NCI-H146 treated with DMSO at 0.1 percent for 48 hours (cell line): ENCODE measurements around the gene RO60.
A peak's percentile ranks its signal among the peaks of the same experiment; 100 is the strongest.
"Not testable (repeated sequence)": the region's sequence is repeated elsewhere in the genome, so short reads cannot be mapped to it uniquely, and the experiment has no call there.

Experiments used
- DNase-seq: peaks from one replicate; lab custom pipeline; 2025; ENCODE audit not compliant: unreplicated experiment; lab: John Stamatoyannopoulos, UW

Gene RO60

DNA sequence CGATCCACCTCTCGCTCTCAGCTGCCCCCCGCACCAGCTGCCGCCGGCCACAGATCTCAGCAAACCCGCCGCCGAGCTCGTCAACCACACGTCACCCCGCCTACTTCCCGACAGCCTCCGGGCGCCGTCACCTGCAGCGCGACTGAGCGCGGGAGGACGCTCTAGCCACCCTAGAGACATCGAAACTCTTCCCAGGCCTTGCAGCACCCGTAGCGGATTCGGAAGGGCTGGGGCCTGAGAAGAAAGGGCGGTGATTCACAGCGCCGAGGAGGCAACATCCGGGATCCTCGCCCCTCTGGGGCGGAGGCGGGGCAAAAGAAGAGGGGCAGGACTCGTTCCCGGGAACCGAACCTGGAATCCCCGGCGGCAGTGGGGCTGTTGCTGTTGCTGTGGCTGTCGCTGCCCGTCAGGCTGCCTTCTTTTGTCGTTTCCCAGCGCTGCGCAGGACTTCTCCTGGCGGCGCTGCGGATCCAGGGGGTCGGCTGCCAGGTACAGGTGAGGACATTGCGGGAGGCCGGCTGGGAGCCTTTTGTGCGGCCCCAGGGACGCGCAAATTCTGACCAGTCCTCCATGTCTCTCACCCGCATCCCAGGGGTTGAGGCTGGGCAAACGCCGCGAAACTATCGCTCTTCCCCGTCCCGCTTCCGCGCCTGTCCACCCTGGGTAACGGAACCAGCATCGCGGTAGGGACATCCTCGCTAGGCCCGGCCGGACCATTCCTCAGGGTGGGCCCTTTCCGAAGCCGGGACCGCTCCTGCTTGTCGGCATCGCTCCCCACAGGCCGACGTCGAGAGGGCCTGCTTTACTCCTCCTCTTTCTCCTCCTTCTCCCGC, at the start of gene RO60, which contains the start of gene UCHL5:
RO60 (plus strand) TSS at position 331 of the 833 bp plus-strand sequence. CDS start 9,443 bp downstream, outside the sequence.
UCHL5 (minus strand) TSS at position 79 of the 833 bp plus-strand sequence. CDS start 100 bp downstream, outside the sequence.
- DNase-seq, result peak; percentile 97

DNA sequence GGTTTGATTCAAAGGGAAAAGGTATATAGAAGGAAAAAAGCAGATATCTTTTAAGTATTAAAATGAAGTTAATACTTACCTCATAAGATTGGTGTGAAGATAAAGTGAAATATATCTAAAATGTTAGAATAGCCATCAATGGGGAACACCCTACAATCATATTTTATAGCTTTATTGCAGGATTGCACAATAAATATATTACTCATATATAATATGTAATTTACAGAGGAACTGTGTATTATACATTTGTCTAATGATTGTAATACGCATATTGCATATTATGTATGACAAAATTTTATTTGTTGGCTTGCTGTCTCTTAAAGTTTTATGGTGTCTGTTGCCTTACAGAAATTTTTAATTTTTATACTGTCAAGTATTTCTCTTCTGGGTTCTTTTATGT, 48.0 kb upstream of the RO60 start:
- DNase-seq, result no peak

DNA sequence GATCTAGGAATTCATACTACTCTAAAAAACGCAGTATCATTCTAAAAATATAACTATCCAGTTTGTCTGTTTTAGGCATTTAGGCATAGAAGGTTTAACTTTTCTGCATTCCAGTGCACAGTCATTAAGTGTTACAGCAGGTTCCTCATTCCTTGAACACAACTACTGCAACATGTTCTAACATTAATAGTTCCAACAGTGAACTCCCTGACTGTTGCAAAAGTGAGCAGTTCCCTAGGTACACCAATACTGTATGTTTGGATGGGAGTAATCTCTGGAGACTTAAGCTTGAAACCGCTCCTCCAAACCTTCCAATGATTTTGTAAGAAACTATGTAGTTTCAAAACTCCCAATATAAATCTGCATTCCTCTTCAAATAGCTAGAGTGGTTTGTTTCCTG, 46.4 kb upstream of the RO60 start:
- no peak for DNase-seq

DNA sequence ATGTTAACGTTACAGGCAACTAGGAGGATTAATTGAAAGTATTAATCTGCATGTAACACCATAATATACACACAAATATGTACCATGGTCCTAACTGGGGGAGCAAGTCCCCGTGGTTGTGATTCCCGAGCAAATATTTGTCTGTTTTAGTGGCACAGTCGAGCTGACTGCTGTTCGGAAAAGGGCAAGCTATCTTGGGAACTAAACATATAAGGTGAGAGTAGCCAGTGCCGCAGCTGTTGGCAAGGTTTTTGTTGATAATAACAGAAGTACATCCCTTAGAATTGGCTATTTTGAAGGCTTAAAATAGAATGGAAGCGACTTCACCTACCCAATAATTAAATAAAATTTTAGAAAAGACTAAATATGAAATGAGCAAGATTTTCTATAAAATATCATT, 45.7 kb upstream of the RO60 start:
- no peak for DNase-seq

DNA sequence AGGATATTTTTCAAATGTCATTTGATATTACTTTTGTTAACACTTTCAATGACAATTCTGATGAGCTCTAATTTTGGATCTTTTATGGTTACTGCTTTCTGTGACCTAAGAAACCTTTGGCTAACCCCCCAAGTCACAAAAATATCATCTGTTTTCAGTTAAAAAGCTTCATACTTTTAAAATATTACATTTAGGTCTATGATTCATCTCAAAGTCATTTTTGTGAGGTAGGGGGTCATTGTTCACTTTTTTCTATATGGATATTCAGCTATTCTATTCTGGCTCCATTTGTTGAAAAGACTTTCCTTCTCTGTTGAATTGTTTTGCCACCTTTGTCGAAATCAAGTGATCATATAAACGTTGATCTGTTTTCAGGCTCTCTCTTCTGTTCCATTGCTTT, 45.0 kb upstream of the RO60 start:
- no peak for DNase-seq

DNA sequence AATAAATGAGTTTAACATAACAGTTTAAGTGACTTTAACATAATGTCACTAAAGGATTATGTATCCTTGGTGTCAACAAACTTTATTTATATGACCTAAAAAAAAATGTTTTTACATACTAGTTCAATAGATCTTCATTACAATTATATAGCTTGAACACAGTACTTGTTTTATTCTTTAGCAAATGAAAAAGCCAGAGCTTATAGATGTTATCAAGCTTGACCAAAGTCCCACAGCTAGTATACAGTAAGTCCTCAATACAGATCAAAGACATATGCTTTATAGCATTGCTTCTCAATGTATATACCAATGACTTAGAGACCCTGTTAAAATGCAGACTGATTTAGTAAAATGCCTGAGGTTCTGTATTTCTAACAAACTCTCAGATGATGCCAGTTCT, 42.6 kb upstream of the RO60 start:
- no peak for DNase-seq

DNA sequence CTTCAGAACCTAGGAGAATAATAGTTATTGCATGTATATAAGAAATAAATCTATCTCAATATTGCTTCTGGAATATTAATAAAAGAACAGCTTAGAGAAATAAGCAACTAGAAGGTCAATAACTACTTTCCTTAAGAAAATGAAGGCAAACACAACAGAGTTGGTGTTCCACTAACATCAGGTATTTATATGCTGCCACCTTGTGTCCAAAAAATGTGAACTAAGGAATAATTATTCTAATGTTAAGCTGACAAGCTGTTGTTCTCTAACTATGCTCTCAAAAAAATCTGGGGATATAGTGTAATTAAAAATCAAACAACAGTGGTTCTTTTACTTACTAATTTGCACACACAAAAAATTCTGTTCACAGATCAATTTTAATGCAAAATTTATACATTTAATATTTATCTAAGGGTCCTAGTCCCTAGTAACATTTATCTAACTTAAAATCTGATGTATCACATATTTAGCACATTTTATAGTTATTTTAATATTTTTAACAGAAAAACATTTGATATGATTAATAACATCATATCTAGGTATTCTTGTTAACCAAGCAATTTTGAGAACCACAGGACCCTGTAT, 39.9 kb upstream of the RO60 start:
- DNase-seq, result peak; percentile 43

DNA sequence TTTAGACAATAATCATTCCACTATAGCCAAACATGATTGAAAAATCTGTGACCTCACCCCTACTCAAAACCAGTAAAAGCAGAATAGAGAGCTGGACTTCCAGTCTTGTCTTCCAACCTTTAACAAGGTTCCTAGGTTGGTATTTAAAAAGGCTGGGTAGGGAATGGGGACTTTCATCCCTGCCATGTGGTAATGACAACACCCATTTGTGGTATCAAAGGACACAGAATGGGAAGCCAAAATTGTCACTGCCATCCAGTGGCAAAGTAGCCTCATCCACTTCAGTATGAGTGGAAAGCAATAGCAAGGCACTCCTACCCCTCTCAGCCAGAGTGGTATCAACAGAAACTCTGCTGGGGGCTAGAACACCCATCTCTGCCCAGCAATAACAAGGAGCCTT, 34.2 kb upstream of the RO60 start:
- DNase-seq, result no peak

DNA sequence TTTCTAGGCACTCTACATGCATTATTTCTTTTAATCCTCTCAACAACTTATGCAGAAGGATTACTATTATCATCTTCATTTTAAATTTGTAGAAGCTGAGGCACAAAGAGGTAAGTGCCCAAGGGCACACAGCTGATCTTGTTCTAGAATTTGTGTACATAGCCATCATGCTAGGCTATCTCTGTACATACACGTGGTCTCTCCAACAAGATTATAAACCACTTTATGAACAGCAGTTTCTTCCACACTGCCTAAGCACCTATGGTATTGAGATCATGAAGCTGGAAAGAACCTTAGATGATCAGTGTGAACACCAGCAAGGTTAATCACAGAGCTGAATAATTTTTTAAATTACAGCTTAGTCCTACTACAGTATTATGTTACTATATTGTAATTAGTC, 29.1 kb upstream of the RO60 start:
- no peak for DNase-seq

DNA sequence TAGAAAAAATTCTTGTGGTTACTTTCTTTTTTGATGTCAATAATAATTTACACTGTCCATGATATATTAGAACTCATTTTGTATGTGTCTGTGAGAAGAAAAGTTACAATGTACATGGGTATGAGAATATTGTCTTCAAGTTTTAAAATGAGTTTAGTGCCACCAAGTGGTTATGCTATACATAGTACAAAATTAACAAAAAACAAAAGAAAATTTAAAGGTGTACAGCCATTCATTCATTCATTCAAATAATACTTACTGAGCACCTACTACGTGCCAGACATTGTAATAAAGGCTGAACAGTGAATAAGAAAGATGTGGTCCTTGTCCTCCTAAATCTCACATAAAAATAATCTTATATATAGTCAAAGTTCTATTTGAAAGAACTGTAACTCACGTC, 28.0 kb upstream of the RO60 start:
- no peak for DNase-seq

DNA sequence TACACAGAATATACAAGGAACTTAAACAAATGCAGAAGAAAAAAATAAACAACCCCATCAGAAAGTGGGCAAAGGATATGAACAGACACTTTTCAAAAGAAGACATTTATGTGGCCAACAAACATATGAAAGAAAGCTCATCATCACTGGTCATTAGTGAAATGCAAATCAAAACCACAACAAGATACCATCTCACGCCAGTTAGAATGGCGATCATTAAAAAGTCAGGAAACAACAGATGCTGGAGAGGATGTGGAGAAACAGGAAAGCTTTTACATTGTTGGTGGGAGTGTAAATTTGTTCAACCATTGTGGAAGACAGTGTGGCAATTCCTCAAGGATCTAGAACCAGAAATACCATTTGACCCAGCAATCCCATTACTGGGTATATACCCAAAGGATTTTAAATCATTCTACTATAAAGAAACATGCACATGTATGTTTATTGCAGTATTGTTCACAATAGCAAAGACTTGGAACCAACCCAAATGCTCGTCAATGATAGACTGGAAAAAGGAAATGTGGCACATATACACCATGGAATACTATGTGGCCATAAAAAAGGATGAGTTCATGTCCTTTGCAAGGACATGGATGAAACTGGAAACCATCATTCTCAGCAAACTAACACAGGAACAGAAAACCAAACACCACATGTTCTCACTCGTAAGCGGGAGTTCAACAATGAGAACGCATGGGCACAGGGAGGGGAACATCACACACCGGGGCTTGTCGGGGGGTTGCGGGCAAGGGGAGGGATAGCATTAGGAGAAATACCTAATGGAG, 26.6 kb upstream of the RO60 start:
- DNase-seq, result not testable (repeated sequence)

DNA sequence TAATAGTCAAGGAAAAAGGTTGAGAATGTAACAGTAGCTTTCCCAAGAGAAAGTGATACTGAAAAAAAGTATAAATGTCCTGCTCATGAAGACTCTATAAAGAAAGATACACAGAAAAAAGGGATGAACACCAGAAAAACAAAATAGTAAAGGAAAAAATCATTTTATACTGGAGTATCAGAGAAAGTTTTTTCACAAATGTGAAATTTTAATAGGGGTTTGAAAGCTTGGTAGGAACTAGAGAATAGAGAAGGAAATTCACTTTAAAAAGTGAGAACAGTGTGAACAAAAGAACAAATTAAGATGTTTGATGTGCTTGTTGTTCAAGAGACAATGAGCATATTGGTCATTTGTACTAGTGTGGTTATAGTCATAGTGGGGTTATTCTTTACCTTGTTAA, 25.8 kb upstream of the RO60 start:
- no peak for DNase-seq

DNA sequence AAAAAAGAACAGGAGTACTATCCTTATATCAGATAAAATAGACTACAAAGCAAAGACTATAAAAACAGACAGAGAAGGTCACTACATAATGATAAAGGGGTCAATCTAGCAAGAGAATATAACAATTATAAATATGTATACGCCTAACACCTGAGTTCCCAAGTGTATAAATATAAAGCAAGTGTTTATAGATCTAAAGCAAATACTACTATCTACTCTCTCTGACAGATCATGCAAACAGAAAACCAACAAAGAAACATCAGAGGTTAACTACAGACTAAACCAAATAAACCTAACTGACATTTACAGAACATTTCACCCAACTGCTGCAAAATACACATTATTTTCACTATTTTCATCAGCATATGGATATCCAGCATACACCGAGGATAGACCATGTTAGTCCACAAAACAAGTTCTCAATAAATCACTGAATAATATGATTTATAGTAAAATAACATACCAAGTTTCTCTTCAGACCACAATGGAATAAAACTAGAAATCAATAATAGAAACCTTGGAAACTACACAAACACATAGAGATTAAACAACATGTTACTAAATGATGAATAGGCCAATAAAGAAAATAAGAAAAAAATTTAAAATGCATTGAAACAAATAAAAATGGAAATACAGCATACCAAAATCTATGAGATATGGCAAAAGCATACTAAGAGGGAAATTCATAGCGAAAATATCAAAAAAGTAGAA, 22.9 kb upstream of the RO60 start:
- DNase-seq, result peak; percentile 77

DNA sequence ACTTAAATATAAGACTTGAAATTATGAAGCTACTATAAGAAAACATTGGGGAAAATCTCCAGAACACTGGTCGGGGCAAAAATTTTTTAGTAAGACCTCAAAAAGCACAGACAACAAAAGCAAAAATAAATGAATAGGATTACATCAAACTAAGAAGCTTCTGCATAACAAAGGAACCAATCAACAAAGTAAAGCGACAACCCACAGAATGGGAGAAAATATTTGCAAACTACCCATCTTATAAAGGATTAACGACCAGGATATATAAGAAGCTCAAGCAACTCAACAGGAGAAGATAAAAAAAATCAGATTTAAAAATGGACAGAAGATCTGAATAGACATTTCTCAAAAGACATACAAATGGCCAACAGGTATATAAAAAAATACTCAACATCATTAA, 19.4 kb upstream of the RO60 start:
- DNase-seq, result no peak

DNA sequence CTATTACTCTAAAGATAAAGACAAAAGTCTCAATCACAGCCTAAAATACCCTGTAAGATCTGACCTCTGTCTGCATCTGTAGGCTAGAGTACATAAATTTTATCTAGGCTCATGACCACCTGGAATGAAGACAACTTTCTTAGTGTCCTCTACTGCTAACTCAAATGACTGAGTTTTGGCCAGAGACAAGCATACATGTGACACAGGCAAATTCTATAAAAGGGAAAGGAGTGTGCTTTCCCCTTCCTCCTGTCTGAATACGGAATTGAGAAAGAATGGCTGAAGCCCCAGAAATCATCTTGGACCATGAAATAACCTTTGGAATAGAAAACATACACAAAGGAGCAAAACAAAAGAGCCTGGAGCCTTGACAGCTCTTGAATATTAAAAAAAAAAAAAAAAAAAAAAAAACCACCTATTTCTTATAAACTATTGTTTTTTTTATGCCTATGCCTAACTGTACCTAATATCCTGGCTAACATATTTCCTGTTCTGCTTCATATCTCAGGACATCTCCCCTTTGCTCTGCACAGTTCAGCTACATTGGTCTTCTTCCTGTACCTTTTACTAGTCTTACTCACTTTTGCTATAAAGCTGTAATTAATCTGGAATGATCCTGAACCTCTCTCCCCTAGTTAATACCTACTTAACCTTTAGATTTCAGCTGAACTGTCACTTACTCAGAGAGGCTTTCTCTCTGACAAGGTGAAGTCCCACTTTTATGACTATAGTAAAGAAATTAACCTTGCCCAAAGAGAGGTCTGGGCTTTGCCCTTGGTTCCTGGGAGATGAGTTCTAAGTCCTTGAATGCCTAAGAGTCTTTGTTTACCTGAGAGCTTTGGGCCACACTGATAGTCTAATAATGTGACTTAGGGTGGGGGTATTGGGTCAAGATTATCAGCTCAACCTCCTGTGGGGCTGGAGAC, 16.4 kb upstream of the RO60 start:
- DNase-seq, result no peak

DNA sequence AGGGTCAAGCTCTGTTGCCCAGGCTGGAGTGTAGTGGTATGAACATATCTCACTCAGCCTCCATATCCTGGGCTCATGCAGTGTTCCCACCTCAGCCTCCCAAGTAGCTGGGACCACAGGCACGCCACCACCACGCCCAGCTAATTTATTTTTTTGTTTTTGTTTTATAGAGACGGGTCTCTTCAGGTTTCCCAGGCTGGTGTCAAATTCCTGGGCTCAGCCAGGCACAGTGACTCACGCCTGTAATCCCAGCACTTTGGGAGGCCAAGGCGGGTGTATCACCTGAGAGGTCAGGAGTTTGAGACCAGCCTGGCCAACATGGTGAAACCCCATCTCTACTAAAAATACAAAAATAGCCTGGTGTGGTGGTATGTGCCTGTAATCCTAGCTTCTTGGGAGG, 10.5 kb upstream of the RO60 start:
- DNase-seq, result not testable (repeated sequence)

DNA sequence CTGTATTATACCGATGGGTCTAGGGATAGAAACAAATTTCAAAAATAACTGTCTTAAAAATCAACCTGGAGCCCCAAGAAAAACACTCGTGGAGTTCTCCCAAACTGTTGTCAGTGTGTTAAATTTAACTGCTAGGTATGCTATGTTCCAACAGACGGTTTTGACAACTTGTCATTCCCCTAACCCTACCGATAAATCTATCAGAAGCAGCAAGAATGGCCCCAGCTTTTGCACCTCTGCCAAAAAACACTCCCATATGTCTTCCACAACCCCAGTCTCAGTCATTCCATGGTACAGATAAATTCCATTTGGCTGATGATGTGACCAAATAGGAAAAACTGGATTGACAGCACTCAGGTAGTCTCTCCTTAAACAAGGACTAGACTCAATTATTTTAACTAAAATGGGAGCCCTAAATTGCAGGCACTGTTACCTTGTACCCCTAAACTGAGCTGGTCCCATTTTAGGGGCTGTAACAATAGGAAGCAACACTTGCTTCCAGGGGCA, 5.2 kb upstream of the RO60 start:
- DNase-seq, result no peak

DNA sequence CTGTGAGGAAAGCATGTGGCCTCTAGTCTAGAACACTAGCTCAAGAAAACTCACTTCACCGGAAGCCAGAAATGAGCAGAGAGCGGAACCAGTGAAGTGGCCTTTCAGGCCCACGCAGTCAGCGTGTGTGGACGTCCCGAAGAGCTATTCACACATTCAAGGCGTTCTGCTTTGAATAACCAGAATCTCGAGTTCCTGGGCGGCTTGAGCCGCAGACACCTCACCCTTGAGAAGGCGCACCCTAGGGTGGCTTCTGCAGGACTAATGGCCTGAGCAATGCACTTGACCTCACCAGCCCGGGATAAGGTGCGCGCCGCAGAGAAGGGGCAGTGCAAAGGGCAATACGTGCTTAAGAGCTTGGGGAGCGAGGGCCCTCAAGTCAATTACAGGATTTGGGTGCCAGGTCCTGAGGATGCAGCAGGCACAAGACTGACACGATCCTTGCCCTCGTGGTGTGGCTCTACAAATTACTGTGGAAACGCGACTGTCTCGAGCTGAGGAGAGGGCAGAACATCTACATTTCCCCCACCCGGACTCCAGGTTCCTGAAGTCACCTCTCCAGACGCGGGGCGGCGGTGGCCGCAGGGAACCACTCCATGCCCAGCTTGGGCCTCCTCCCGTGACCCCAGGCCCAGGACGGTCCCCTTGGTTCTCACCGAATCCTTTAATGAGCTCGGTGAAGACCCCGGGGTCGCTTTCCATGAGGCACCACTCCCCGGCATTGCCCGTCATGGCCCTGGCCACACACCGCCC, 707 bp upstream of the RO60 start:
- no peak for DNase-seq

DNA sequence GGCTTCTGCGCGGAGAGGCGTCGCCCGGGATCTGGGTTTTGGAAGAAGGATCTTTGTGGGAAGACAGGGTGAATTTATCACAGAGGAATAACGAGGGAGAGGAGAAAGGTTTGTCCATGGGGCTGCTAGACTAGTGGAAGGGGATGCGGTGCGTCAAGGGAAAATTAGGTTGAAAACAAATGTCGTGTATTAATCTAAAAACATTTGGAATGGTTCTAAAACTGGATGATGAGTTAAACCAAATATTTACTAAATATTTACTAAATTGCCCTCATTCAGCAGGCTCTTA, 647 bp downstream of the RO60 start:
- DNase-seq, result no peak
